HG03558 (cell line): ENCODE results near the gene SPOCK1.

Experiments used
- ATAC-seq: cut with Tn5 transposase; IDR thresholded peaks from one replicate; pipeline ENCODE4 v1.9.1; 2021; ENCODE audit warnings: moderate number of reproducible peaks; ENCODE audit not compliant: unreplicated experiment; ENCODE audit errors: extremely low read depth

The SPOCK1 gene

GRCh38 chr5:137310051-137310730 lies 188.9 kb downstream of the SPOCK1 start:
- no peak for ATAC-seq

GRCh38 chr5:137309290-137309689 lies 189.8 kb downstream of the SPOCK1 start:
- no peak for ATAC-seq

- ATAC-seq, result no peak
Observed at GRCh38 chr5:137308311-137308710, 190.8 kb downstream of the SPOCK1 start.

GRCh38 chr5:137306903-137307302 lies 192.2 kb downstream of the SPOCK1 start:
- no peak for ATAC-seq

GRCh38 chr5:137305971-137306602 lies 193.0 kb downstream of the SPOCK1 start:
- no peak for ATAC-seq

- no peak for ATAC-seq
Observed at GRCh38 chr5:137304226-137304874, 194.8 kb downstream of the SPOCK1 start.

- no peak for ATAC-seq
Observed at GRCh38 chr5:137303509-137303908, 195.6 kb downstream of the SPOCK1 start.

GRCh38 chr5:137300411-137301240 lies 198.5 kb downstream of the SPOCK1 start:
- no peak for ATAC-seq

- ATAC-seq, result no peak
Observed at GRCh38 chr5:137296213-137296781, 202.8 kb downstream of the SPOCK1 start.

- no peak for ATAC-seq
Observed at GRCh38 chr5:137294604-137295003, 204.5 kb downstream of the SPOCK1 start.

GRCh38 chr5:137292461-137293027 lies 206.6 kb downstream of the SPOCK1 start:
- ATAC-seq, result no peak

- no peak for ATAC-seq
Observed at GRCh38 chr5:137291436-137291835, 207.7 kb downstream of the SPOCK1 start.

- ATAC-seq, result no peak
Observed at GRCh38 chr5:137291031-137291430, 208.1 kb downstream of the SPOCK1 start.

- ATAC-seq, result no peak
Observed at GRCh38 chr5:137290373-137290772, 208.8 kb downstream of the SPOCK1 start.

- no peak for ATAC-seq
Observed at GRCh38 chr5:137289856-137290255, 209.3 kb downstream of the SPOCK1 start.

GRCh38 chr5:137287569-137287968 lies 211.6 kb downstream of the SPOCK1 start:
- no peak for ATAC-seq

GRCh38 chr5:137286025-137286610 lies 213.0 kb downstream of the SPOCK1 start:
- ATAC-seq, result no peak

- ATAC-seq, result no peak
Observed at GRCh38 chr5:137283801-137284200, 215.3 kb downstream of the SPOCK1 start.

- ATAC-seq, result no peak
Observed at GRCh38 chr5:137282216-137282615, 216.9 kb downstream of the SPOCK1 start.

- no peak for ATAC-seq
Observed at GRCh38 chr5:137281201-137281600, 217.9 kb downstream of the SPOCK1 start.
